Myocyte (in vitro differentiated cells): ENCODE data around the gene SLC39A2. TPM values are rescaled to one million over a fixed set of nuclear protein-coding genes. Genes with fewer than 3 reads are reported as not detected.
"Not testable (repeated sequence)": the region's sequence is repeated elsewhere in the genome, so short reads cannot be mapped to it uniquely, and the experiment has no call there.

Experiments used
- DNase-seq: peaks from one replicate; pipeline ENCODE4 v3.0.0-alpha.2; 2012; ENCODE audit warnings: low read depth
- polyA plus RNA-seq: library from polyadenylated mRNA; unstranded; fragments of >200 nt; gene quantifications from one replicate; pipeline ENCODE4 v1.2.1, GENCODE V29; 2012; ENCODE audit warnings: missing spikeins
- total RNA-seq: library from RNA; depleted of rRNA; stranded (reverse); fragments of >200 nt; gene quantifications from 2 replicates; pipeline ENCODE4 v1.2.3, GENCODE V29; 2014

Gene SLC39A2, protein sequence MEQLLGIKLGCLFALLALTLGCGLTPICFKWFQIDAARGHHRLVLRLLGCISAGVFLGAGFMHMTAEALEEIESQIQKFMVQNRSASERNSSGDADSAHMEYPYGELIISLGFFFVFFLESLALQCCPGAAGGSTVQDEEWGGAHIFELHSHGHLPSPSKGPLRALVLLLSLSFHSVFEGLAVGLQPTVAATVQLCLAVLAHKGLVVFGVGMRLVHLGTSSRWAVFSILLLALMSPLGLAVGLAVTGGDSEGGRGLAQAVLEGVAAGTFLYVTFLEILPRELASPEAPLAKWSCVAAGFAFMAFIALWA
- not detected in 2 replicates for total RNA-seq
- not detected for polyA plus RNA-seq

DNA sequence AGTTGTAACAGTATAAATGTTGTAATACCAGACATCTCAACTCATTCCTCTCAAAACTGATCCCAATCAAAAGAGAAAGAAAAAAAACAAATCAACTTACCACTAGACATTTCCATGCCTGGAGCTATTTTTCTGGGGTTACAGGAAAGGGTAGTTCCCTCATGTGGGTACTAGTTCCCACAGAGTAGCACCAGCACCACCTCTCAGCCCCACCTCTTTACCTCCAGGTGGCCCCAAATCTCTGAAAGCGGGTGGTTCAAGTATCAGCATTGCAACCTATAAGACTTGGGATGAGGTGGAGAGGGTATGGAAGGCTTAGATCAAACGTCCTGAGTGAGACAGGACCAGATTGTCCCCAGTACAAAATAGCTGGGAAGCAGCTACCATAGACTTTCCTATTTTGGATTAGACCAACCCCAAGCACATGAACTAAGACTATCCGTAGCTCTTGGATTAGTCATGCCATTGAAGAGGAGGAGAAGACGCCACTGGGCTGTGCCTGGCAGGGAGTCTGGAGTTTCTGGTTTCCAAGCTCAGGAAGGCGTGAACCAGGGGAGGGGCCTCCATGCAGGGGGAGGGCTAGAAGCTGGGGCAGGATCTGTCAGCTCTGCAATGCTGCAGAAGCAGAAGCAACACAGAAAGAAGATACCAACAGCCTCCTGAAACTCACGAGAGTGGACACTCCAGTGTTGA, at the start of gene SLC39A2:
TSS of gene SLC39A2 (plus strand) at position 620 of the 693 bp plus-strand sequence. CDS start 154 bp downstream, outside the sequence.
- peak; percentile 47 for DNase-seq

DNA sequence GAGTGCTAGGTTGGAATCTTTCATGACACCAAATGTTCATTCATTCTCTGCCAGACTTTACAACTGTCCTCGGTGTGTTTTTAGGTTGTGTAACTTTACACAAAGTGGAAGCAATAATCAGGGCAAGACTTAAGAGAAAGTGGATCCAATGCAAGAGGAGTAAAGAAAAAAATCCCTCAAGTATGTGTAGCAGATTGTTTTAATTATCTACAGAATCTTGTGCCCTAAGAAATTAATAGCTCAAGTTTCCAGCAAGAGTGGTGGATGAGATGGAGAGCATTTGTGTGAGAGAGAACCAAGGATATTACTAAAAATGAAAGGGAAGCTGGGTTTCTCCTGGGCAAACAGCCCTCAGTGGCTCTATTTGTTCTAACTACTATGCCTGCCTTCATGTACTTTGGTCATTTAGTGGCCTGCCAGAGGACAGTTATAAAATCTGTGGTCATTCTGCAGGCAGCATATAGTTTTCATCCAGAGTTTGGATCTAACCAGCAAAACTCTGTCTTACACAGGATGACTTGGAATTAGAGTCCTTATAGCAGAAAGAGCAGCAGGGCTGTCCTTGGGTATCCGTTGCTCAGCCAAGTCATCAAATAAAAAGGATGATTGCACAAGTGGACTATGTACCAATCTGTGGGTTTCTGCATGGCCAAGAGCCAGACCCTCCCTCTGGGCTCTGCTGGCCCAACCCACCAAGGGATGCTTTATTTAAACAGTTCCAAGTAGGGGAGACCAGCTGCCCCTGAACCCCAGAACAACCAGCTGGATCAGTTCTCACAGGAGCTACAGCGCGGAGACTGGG, 44.2 kb upstream of the SLC39A2 start, which contains the start of gene RNASE2:
TSS of gene RNASE2 (plus strand) at position 752 of the 802 bp plus-strand sequence. CDS start 285 bp downstream, outside the sequence.
- not testable (repeated sequence) for DNase-seq

DNA sequence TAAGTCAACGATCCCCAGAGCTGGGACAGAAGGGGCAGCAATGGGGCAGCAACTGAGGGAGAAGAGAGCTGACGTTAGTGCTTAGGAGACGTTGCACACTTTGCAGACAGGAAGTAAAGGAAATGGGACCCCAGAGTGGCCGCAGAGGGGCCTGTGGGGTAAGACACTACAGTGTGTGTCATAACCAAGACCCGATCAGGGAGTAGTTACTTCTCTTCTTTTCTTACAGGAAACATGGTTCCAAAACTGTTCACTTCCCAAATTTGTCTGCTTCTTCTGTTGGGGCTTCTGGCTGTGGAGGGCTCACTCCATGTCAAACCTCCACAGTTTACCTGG, 43.6 kb upstream of the SLC39A2 start:
- DNase-seq, result not testable (repeated sequence)

DNA sequence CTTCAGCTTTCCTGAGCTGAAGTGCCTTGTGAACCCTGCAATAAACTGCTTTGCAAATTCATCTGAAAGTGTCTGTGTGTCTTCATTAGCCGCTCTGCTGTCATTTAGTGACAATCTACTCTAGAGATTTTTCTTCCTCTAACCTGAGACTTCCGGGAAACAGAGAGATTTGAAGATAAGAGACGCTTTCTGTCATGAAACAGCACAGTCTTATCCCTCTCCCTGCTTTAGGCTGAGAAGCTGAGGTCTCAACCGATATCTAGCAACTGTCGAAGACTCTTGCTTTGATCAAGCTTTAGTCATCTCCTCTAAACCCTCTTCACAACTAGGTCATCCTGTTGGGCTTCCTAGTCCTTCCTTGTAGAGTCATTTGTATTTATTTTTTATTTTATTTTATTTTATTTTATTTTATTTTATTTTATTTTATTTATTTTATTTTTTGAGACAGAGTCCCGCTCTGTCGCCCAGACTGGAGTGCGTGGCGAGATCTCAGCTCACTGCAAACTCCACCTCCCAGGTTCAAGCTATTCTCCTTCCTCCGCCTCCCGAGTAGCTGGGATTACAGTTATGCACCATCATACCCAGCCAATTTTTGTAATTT, 42.6 kb upstream of the SLC39A2 start:
- no peak for DNase-seq

DNA sequence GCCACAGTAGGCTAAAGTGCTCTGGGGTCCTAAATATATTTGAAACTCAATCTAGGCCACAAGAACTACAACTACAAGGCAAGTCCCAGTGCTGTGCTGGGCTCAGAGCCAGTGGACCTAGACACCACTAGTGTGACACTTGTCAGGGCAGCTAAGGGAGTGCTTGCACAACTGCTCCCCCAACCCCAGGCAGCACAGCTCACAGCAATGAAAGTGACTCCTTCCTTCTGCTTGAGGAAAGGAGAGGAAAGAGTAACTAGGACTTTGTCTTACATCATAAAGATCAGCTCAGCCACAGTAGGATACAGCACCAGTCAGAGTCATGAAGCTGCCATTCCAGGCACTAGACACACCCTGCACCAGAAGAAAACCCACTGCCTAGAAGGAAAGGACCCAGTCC, 40.1 kb upstream of the SLC39A2 start:
- not testable (repeated sequence) for DNase-seq

DNA sequence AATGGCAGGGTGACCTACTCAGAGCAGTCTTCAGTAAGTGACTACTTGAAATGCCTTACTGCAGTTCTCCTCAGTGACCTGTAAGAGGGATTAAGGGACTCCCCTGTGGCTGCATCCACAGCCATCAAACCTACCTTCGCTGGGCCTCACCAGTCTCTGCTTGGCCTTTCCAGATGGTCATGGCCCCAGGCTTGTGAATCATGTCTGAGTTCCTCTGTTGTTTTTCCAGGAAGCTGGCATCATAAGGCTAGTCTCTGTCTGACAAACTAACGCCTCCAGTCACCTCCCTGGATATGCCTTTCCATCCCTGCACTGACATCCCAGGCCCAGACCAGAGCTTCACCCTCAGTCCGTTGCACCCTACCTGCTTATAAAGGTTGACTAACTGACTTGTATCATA, 29.8 kb upstream of the SLC39A2 start:
- no peak for DNase-seq

DNA sequence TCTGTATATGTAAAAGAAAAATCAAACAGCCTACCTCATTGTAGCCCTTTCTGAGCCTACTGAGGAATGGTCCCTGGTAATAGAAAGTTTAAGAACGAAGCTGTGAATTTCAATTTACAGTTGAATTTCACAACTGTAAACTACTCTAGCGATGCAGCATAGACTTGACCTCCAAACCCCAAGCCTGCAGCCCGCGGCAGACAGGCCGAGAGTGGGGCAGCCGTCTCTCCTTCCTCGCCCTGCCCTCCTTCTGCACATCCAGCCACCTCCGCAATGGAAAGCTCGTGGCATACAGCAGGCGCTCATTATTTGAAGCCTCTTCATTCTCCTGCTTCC, 28.5 kb upstream of the SLC39A2 start:
- DNase-seq, result no peak

DNA sequence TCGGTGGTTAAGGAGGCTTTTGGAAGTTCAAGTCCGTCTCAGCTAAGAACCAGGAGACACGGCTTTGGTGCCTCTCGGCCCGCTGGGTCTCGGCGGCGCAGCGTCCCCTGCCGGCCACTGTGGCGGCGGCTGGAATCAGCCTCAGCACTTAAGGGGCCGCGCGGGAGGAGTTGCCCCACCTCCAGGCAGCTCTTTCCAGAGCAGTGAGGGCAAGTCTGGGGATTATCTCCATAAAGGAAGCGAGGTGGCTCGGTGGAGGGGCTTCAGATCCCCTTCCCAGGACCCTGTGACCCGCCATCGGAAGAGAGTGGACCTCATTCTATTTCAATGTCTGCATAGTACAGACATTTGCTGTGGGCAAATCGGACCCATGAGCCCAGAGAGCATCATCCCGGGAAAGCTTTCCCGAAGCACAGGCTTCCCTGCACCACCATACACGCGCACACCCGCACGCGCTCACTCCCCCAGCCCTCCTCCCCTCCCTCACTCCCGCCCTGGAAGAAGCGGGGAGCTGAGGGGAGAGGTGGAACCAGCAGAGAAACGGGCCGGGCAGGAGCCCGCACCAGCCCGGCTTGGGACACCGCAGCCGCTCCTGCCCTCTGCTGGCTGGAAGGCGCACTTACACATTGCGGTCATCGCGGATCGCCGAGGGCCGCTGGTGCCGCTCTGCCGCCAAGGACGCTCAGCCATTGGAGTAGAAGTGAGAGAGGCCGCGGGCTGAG, 27.9 kb upstream of the SLC39A2 start:
- peak; percentile 86 for DNase-seq

DNA sequence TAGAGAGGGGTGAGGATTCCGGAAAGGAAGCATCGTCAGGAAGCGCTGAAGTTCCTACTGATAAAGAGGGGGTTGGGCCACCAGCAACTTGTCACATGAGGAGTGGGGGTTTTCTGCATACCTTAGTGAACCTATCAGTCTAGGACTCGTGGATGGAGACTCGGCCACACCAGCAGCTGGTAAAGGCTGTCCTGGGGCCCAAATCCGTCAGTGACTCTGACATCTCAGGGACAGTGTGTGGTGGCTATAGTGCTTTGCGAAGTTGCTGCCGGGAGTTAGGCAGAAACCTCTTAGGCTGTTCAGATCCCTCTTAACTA, 27.4 kb upstream of the SLC39A2 start:
- DNase-seq, result no peak

DNA sequence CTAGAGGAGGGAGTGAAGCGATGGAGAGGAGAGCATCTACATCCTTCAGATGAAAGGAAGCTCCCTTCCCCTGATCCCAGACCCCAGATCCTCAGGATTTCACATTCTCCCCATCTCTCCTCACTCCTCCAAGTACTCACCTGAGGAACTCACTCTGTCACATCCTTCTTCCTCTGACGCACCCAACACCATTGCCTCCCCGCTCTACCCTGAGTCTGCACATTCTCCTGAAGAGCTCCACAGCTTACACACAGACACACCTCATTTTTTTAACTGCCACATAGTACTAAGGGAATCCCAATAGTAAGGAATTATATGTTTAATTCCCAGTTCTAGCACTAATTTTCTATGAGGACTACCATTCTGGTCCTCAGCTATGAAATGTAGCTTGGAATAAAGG, 25.6 kb upstream of the SLC39A2 start:
- no peak for DNase-seq

DNA sequence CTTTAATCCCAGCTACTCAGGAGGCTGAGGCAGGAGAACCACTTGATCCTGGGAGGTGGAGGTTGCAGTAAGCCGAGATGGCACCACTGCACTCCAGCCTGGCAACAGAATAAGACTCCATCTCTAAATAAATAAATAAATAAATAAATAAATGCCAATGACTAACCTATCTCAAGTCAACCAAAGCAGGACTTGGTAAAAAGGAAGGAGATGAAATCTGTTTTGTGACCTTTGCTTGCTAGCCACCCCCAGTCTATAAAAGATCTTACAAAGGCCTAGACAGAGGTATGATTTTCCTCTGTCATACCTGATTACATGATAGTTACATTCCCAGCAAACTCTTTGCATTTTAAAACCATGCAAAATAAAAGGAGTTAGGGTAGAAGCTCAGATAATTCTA, 22.8 kb upstream of the SLC39A2 start:
- DNase-seq, result no peak

DNA sequence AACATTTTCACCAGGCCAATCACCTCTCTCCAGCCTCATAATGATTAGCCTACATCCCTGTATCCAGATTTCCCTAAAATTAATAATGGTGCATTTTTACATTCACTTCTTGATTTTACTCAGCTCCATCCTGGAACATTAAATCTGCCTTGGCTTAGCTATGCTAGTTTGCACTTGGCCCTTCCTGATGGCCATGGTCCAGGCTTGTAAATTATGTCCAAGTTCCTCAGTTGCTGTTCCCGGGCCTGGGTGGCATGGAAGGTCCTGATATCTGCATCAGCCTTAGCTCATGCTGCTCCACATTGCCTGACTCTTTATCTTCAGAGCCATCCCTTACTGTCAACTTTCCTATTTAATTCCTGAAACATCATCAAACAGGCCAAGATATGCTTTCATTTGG, 20.4 kb upstream of the SLC39A2 start:
- no peak for DNase-seq

DNA sequence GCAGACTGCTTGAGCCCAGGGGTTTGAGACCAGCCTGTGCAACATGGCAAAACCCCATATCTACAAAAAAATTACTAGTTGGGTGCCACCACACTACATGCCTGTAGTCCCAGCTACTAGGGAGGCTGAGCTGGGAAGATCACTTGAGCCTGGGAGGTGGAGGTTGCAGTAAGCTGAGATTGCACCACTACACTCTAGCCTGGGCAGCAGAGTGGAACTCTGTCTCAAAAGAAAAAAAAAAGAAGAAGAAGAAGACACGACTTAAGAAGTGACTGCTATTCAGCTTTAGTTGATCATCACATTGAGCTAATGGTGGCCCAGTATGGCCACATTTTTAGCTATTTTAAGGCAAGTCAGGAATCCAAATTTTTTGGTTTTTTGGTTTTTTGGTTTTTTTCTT, 18.2 kb upstream of the SLC39A2 start:
- DNase-seq, result no peak

DNA sequence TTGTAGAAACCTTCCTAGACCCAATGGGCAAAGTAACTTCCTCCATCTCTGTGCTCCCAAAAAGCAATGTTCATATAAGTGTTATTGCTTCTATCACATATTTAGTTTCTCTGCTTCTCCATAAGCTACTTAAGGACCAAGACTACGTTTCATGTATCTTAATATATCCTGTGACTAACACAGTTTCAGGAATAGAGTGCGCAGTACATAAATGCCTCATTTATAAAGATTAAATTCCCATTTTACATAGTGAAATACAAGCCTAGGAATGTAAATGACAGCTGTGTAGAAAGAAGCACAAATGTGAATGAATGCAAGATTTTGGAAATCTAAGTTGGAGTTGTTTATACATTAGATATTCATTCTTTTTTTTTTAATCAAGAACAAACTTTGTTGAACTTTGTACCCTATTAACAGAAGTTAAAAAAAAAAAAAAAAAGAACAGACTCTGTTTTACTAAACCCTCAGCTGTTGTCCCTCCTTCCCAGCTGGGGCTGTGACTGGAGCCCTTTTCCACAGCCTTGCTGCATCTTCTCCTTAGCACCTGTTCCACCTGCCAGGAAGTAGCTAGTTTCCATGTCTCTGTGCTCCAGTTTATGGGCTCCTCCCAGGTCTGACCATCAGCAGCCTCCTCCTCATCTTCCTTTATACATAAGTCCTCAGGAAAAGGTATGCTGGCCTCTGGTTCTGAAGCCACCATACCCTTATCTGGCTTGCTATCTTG, 16.3 kb upstream of the SLC39A2 start:
- DNase-seq, result peak; percentile 47

DNA sequence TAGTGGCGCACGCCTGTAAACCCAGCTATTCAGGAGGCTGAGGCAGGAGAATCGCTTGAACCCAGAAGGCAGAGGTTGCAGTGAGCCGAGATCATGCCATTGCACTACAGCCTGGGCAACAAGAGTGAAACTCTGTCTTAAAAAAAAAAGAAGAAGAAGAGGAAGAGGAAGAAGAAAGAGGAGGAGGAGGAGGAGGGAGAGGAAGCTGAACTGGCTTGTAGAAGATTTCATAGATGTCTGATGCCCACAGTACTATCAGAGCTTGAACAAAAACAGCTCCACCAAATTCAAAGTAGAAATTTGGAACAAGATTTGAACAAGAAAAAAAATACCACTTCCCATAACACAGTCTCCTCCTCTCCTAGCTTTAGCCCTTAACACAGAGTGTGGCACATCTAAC, 13.4 kb upstream of the SLC39A2 start:
- not testable (repeated sequence) for DNase-seq

DNA sequence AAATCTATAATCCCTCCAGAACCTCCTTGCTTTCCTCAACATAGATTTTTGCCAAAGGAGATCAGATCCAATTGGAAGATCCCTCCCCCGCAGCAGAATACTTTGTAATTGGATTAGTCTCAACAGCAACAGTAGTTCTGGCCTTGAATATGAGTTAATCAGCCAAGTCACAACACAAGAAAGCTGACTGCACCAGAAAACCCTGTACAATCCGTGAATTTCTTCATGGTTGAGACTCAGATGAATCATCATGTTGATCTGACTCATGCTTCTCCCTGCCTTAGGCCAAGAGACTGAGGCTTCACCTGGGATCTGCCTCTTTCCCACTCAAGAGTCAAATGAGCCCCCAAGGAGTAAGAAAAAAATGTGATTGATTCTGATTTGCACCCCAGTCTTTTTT, 12.3 kb upstream of the SLC39A2 start:
- DNase-seq, result peak; percentile 53

DNA sequence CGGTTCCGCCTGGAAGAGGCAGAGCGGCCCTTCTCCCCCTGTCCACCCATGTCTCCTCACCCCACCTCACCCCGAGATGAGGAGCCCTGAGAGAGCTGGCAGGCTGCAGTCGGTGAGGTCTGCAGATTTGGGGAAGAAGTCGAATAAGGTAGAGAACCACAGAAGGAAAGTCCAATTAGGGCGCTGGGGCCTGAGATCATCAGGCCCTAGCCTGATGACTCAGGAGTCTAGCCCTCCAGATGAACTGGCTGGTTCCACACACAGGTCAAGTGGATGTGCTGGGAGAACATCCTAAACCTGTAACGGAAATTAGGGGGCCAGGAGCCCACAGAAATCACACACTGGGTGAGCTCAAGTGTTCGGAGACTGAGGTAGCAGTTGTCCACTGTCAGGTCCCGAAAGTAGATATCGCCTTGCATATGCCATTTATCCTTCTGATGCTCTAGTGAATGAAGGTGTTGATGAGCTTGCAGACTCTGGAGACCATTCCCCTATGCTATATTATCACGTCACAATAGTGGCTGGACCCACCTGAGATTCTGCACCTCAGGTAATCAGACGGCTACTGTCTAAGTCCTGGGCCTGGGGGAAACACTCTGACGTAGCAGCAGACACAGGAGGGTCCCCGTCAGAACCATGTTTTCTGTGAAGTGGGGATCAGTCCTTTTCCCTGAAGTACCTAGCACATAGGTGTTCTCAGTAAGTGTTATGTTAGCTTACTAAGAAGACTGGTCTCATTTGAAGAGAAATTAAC, 10.2 kb upstream of the SLC39A2 start:
- DNase-seq, result peak; percentile 5

DNA sequence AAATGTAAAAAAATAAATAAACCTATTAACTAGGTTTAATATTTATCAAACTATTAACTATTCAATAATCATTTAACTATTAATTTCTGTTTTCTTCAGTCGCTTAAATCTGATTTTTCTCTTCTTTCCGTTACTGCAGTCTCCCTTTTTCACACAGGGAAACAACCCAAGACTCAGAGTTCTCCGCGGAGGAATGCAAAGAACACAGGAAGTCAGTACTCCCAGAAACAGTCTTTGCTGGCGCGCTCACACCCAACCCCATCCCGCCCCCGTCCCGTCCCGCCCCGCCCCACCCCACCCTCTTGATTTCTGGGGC, 9.7 kb upstream of the SLC39A2 start:
- DNase-seq, result no peak

DNA sequence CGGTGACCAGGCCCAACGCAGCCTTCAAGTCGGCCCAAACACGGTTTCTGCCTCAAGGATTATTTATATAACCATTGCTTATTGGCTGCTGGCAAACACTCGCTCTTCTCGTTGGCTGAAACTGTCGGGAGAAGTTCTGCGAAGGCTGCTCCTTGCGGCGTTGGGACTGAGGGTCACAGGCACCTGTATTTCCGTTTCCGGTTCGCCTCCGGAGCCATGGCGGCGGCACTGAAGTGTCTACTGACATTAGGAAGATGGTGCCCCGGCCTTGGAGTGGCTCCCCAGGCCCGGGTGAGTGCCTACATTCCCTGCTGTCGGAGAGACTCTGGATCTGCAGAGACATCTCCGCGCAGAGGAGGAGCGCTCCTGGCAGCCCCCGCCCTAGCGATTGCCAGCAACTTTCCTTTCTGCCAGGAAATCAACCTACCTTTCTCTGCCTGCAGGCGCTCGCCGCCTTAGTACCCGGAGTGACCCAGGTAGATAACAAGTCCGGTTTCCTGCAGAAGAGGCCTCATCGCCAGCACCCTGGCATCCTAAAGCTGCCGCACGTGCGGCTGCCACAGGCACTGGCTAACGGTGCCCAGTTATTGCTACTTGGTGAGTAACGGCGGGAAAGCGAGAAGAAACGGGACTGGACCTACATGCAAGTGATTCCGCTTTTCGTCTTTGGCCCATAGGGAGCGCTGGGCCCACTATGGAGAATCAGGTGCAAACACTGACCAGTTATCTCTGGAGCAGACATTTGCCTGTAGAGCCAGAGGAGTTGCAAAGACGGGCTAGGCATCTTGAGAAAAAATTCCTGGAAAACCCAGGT, 9.1 kb upstream of the SLC39A2 start, which contains the start of gene METTL17:
TSS of gene METTL17 (plus strand) at position 194 of the 814 bp plus-strand sequence. CDS start at position 217, 23 bp downstream.
- DNase-seq, result peak; percentile 98
